Right lobe of liver (tissue), 6 donors: ENCODE measurements around the gene LY6G6C. TPM values are rescaled to one million over a fixed set of nuclear protein-coding genes. Genes with fewer than 3 reads are reported as not detected.

Experiments used
- ATAC-seq, 4 donors: fragments of 200-7000 bp; cut with Tn5 transposase; one replicate each; pipeline ENCODE4 v1.9.1; 2020; ENCODE audit warnings: mild to moderate bottlenecking in 4 of 4, moderate library complexity in 4 of 4
- DNase-seq, 3 donors: peaks; one replicate each; pipeline ENCODE4 v3.0.0-alpha.2; 2020
- H3K27ac ChIP-seq, 3 donors: fragments of 200-600 bp; one replicate each; pipeline ENCODE4 v1.8.0; 2022
- H3K27me3 ChIP-seq, 2 donors: fragments of 200-600 bp; one replicate each; pipeline ENCODE4 v1.8.0; 2022
- H3K36me3 ChIP-seq, 4 donors: fragments of 200-600 bp; sonication (generic) in 1 of 4; one replicate each; pipeline versions ENCODE4 v1.5.1 to v1.8.0; 2017 to 2022; ENCODE audit warnings: control low read depth in 1 of 4
- H3K4me1 ChIP-seq, 4 donors: fragments of 200-600 bp; sonication (generic) in 1 of 4; one replicate each; pipeline versions ENCODE4 v1.5.1 to v1.8.0; 2017 to 2022; ENCODE audit warnings: control low read depth in 1 of 4
- H3K4me3 ChIP-seq, 3 donors: fragments of 200-600 bp; one replicate each; pipeline ENCODE4 v1.8.0; 2022
- H3K9me3 ChIP-seq, 4 donors: fragments of 200-600 bp; sonication (generic) in 1 of 4; one replicate each; pipeline versions ENCODE4 v1.5.1 to v1.8.0; 2017 to 2022; ENCODE audit warnings: control low read depth in 1 of 4
- POLR2A ChIP-seq: fragments of 450-650 bp; IDR thresholded peaks from one replicate; pipeline ENCODE4 v1.6.1; 2017; ENCODE audit warnings: antibody characterized with exemption, mild to moderate bottlenecking
- WGBS: methylation state at CpG from one replicate; pipeline ENCODE4 v1.1.6; 2018; ENCODE audit warnings: low coverage, low lambda C conversion rate; ENCODE audit not compliant: insufficient coverage; ENCODE audit errors: missing lambda C conversion rate; 5-methylcytosine and 5-hydroxymethylcytosine counted together
- intact Hi-C, 2 donors: fragments of 100-400 bp; cut with DNase I; formaldehyde crosslinking; loops; one replicate each; pipeline versions ENCODE4 v1.11.2 to v1.14.1; 2022
- total RNA-seq, 6 experiments: library from RNA; depleted of rRNA in 2 of 6; stranded (reverse); fragments of >200 nt in 2 of 6; fragmentation: NEBNext Ultra II Directional in 3 of 6; extraction: Animal tissue kit (Norgen Biotek cat#: 25700) in 3 of 6; gene quantifications; one replicate each; pipeline versions ENCODE4 v1.1.0 to v1.2.4, GENCODE V29; 2016 to 2023
- TF ChIP-seq, protein P1 (sequence below), 4 donors: fragments of 200-600 bp in 3 of 4; fragments of 450-650 bp in 1 of 4; IDR thresholded peaks; one replicate each; pipeline versions ENCODE4 v1.5.1 to v1.8.0; 2016 to 2022; ENCODE audit warnings: antibody characterized with exemption in 4 of 4, mild to moderate bottlenecking in 2 of 4
- donor health status: DM: no; HTN: yes; CAD: no.
- donor health status: DM: no; HTN: no; CAD: no.
- donor health status: DM: no; HTN: no; CAD: no.
- donor health status: DM: no; HTN: yes; CAD: no.
- donor health status: DM: no; HTN: yes; CAD: no.

LY6G6C gene
- total RNA-seq, 6 experiments from 2014 or later = not detected

DNA sequence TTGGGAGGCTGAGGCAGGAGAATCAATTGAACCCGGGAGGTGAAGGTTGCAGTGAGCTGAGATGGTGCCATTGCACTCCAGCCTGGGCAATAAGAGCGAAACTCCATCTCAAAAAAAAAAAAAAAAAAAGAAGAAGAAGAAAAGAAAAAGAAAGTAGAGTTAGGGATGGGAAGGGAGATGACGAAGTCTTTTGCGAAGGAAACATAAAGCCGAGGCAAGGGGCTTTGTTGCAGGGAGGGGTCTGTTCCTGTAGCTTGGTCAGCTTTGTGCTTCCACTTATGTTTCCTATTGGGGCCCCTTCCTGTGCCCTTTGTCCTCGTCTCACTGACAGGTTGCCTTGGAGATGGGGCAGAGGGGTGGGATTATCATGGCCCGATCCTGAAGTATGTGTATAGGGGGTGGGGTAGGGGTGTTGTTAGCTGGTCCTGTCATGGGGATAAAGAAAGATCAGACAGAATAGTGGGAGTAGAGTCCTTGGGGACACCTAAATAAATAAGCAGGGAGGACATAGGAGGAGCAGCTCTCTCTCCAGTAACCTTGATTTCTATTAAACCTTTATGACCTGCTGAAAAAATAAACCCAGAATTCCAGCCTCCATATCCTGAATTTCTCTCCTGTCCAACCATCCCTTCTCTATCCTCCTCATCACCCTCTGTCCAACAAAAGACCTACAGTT is 15.9 kb upstream of the LY6G6C start:
- intact Hi-C loops = no loop called here
- Histone ChIP-seq H3K4me1 (peaks cover 0 to 42% (median 5%) of the 10 kb centered on the region in 4 donors), H3K27ac (peak overlapping the region; percentile 87 to 97 (median 93)), H3K27me3 (no peaks in the 10 kb centered on the region), H3K9me3 (no peaks in the 10 kb centered on the region), H3K4me3 (peak overlapping the region in 1 of 3 donors; percentile 74), H3K36me3 (peaks cover 5 to 16% (median 11%) of the 10 kb centered on the region in 4 donors)
- ATAC-seq (no peak), DNase-seq (no peak)
- WGBS = 24% methylated on average over 7 of the region's 7 CpGs
- no peak for TF ChIP-seq POLR2A
- TF ChIP-seq, protein P1, sequence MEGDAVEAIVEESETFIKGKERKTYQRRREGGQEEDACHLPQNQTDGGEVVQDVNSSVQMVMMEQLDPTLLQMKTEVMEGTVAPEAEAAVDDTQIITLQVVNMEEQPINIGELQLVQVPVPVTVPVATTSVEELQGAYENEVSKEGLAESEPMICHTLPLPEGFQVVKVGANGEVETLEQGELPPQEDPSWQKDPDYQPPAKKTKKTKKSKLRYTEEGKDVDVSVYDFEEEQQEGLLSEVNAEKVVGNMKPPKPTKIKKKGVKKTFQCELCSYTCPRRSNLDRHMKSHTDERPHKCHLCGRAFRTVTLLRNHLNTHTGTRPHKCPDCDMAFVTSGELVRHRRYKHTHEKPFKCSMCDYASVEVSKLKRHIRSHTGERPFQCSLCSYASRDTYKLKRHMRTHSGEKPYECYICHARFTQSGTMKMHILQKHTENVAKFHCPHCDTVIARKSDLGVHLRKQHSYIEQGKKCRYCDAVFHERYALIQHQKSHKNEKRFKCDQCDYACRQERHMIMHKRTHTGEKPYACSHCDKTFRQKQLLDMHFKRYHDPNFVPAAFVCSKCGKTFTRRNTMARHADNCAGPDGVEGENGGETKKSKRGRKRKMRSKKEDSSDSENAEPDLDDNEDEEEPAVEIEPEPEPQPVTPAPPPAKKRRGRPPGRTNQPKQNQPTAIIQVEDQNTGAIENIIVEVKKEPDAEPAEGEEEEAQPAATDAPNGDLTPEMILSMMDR (IDR thresholded peaks at IDR 0.05) = no peak

GRCh38 chr6:31736768-31737314 is 15.3 kb upstream of the LY6G6C start:
- H3K36me3 ChIP-seq = peaks cover 8 to 22% (median 14%) of the 10 kb centered on the region in 4 donors
- peaks cover 0 to 42% (median 5%) of the 10 kb centered on the region in 4 donors for H3K4me1 ChIP-seq
- H3K27me3 ChIP-seq = no peaks in the 10 kb centered on the region
- WGBS = 37% methylated on average over 7 of the region's 10 CpGs
- peak overlapping the region; percentile 58 to 74 (median 71) for H3K4me3 ChIP-seq
- intact Hi-C loops = no loop called here
- TF ChIP-seq, protein P1 (IDR thresholded peaks at IDR 0.05) = no peak
- no peak for TF ChIP-seq POLR2A
- ATAC-seq = no peak
- H3K9me3 ChIP-seq = no peaks in the 10 kb centered on the region
- DNase-seq = peak in 1 of 3 donors; percentile 33
- H3K27ac ChIP-seq = peak overlapping the region; percentile 87 to 97 (median 93)

GRCh38 chr6:31736021-31736767 is 14.6 kb upstream of the LY6G6C start, which contains the start of gene CLIC1:
TSS of gene CLIC1 (minus strand) at chr6:31736530. CDS start at chr6:31736300, 230 bp downstream.
- intact Hi-C loops = no loop called here
- Histone ChIP-seq H3K36me3 (peaks cover 8 to 29% (median 15%) of the 10 kb centered on the region in 4 donors), H3K4me1 (peaks cover 0 to 42% (median 5%) of the 10 kb centered on the region in 4 donors), H3K27ac (peak within 1 kb of the TSS; percentile 87 to 97 (median 93)), H3K4me3 (peak within 1 kb of the TSS; percentile 58 to 74 (median 71)), H3K27me3 (no peaks in the 10 kb centered on the region), H3K9me3 (no peaks in the 10 kb centered on the region)
- ATAC-seq = peak; percentile 42 to 61 (median 54)
- TF ChIP-seq POLR2A = peak; percentile 90
- TF ChIP-seq, protein P1 (IDR thresholded peaks at IDR 0.05) = no peak
- DNase-seq = peak; percentile 85 to 89 (median 88)
- WGBS = 0% methylated on average over 12 of the region's 24 CpGs

DNA sequence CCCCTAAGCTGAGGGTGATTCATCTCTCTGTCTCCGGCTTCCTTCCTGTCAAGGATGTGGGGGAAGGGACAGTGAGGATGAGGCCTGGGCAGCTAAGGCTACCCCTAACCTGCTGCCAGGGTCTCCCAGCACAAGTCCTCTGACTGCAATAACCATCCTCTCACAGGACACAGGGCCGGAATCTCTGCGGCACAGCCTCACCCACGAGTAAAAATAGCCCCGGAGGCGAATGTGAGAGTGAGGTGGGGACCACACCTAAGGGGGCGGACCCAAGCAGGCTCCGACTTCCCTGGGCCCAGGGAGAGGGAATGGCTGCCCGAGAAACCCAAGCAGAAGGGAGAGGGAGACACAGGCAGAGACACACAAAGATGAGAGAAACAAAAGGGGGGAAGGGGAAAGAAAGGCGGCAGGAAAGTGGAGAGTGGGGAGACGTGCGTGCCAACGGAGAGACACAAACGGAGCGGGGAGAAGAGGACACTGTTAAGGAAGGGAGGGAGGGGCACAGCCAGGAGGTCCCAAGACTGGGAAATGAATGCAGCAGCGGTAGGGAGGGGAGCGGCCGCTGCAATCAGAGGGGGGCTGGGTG is 13.4 kb upstream of the LY6G6C start:
- Histone ChIP-seq H3K36me3 (peaks cover 8 to 34% (median 15%) of the 10 kb centered on the region in 4 donors), H3K4me1 (peaks cover 0 to 38% (median 5%) of the 10 kb centered on the region in 4 donors), H3K27me3 (no peaks in the 10 kb centered on the region), H3K9me3 (no peaks in the 10 kb centered on the region), H3K27ac (peak overlapping the region; percentile 68 to 97 (median 74)), H3K4me3 (peak overlapping the region; percentile 58 to 74 (median 71))
- no peak for TF ChIP-seq POLR2A
- TF ChIP-seq, protein P1 (IDR thresholded peaks at IDR 0.05) = no peak
- ATAC-seq = peak in 2 of 4 donors; percentile 21 to 31
- 15% methylated on average over 15 of the region's 18 CpGs for WGBS
- DNase-seq = peak in 1 of 3 donors; percentile 51
- intact Hi-C loops = no loop called here
